Endodermal cell (in vitro differentiated cells): Measurements from ENCODE around the gene FARP2. TPM values are rescaled to one million over a fixed set of nuclear protein-coding genes. Genes with fewer than 3 reads are reported as not detected.

Experiments
- DNase-seq: peaks from one replicate; pipeline ENCODE4 v3.0.0-alpha.2; 2017
- H3K27ac ChIP-seq: 2 replicates; pipeline ENCODE4 v1.5.1; 2013; ENCODE audit warnings: mild to moderate bottlenecking, low read depth, low read length, moderate library complexity
- H3K27me3 ChIP-seq: 2 replicates; pipeline ENCODE4 v1.6.1; 2013; ENCODE audit warnings: mild to moderate bottlenecking, low read length, moderate library complexity; ENCODE audit not compliant: insufficient read depth, control insufficient read depth, poor library complexity, severe bottlenecking
- H3K36me3 ChIP-seq: 2 replicates; pipeline ENCODE4 v1.7.0; 2013; ENCODE audit warnings: mild to moderate bottlenecking, low read length, moderate library complexity; ENCODE audit not compliant: control insufficient read depth, insufficient read depth
- H3K4me1 ChIP-seq: one replicate; pipeline ENCODE4 v1.7.0; 2013; ENCODE audit warnings: low read length; ENCODE audit not compliant: control insufficient read depth, insufficient read depth
- H3K4me3 ChIP-seq: 2 replicates; pipeline ENCODE4 v1.5.1; 2013; ENCODE audit warnings: mild to moderate bottlenecking, low read length, moderate library complexity
- H3K9ac ChIP-seq: 2 replicates; pipeline ENCODE4 v1.6.1; 2013; ENCODE audit warnings: mild to moderate bottlenecking, low read length, moderate library complexity; ENCODE audit not compliant: poor library complexity, severe bottlenecking; ENCODE audit errors: extremely low read depth
- H3K9me3 ChIP-seq: 2 replicates; pipeline ENCODE4 v1.6.1; 2013; ENCODE audit warnings: mild to moderate bottlenecking, low read length, moderate library complexity; ENCODE audit not compliant: control insufficient read depth
- H3K27ac Mint-ChIP-seq: 2 replicates; pipeline ENCODE4 v1.8.0; 2020; ENCODE audit warnings: mixed read lengths
- H3K27me3 Mint-ChIP-seq: 2 replicates; pipeline ENCODE4 v1.8.0; 2021; ENCODE audit warnings: mild to moderate bottlenecking, mixed read lengths; ENCODE audit not compliant: insufficient read depth
- H3K36me3 Mint-ChIP-seq: 2 replicates; pipeline ENCODE4 v1.8.0; 2020; ENCODE audit warnings: low read depth, mixed read lengths
- H3K4me1 Mint-ChIP-seq: 2 replicates; pipeline ENCODE4 v1.8.0; 2020; ENCODE audit warnings: mixed read lengths
- H3K4me3 Mint-ChIP-seq: 2 replicates; pipeline ENCODE4 v1.8.0; 2020; ENCODE audit warnings: mild to moderate bottlenecking, moderate library complexity, mixed read lengths
- H3K9me3 Mint-ChIP-seq: 2 replicates; pipeline ENCODE4 v1.8.0; 2020; ENCODE audit warnings: mild to moderate bottlenecking, mixed read lengths
- CTCF ChIP-seq: fragments of 200-600 bp; sonication (generic); conservative IDR thresholded peaks from 2 replicates; pipeline ENCODE4 v1.5.0; 2021; ENCODE audit warnings: antibody characterized with exemption, mild to moderate bottlenecking
- WGBS, 2 experiments: methylation state at CpG; one replicate each; pipeline versions ENCODE4 v1.1.5 to v1.1.7; 2013; ENCODE audit warnings: missing lambda C conversion rate in 2 of 2, mixed read lengths in 1 of 2; ENCODE audit not compliant: insufficient coverage in 1 of 2, insufficient read length in 1 of 2; 5-methylcytosine and 5-hydroxymethylcytosine counted together
- total RNA-seq, 2 donors: library from RNA; stranded (reverse); fragmentation: NEBNext Ultra II Directional in 1 of 2; extraction: Animal tissue kit (Norgen Biotek cat#: 25700) in 1 of 2; gene quantifications; 2 replicates in 1 of 2; 3 replicates in 1 of 2; pipeline ENCODE4 v1.2.1, GENCODE V29; 2021

The FARP2 gene
- total RNA-seq, 2 donors from 2014 or later, result 36.4 to 51.4 TPM

- Histone ChIP-seq H3K27me3 (no peaks in the 10 kb centered on the region), H3K9ac (no peak overlapping the region), H3K4me3 (no peak overlapping the region), H3K27ac (no peak overlapping the region), H3K4me1 (no peaks in the 10 kb centered on the region), H3K36me3 (peaks cover 33% of the 10 kb centered on the region), H3K9me3 (no peaks in the 10 kb centered on the region)
- H3K36me3 Mint-ChIP-seq, result peaks cover 25% of the 10 kb centered on the region
- no peaks in the 10 kb centered on the region for H3K9me3 Mint-ChIP-seq
- H3K4me3 Mint-ChIP-seq, result no peak overlapping the region
- no peak for DNase-seq
- 95 to 100% methylated on average over 2 of the region's 2 CpGs for WGBS, 2 experiments
- H3K27me3 Mint-ChIP-seq, result no peaks in the 10 kb centered on the region
- H3K4me1 Mint-ChIP-seq, result no peaks in the 10 kb centered on the region
- no peak for TF ChIP-seq CTCF
- H3K27ac Mint-ChIP-seq, result peak overlapping the region; percentile 33
Measured at GRCh38 chr2:241376808-241377207, 20.7 kb downstream of the FARP2 start.

GRCh38 chr2:241378816-241379215, 22.7 kb downstream of the FARP2 start:
- H3K9ac ChIP-seq, result no peak overlapping the region
- H3K27ac ChIP-seq, result no peak overlapping the region
- 98% methylated on average over 2 of the region's 2 CpGs; no CpG with 5 or more reads in 1 of the 2 experiments for WGBS, 2 experiments
- H3K36me3 ChIP-seq, result peaks cover 43% of the 10 kb centered on the region
- no peak overlapping the region for H3K27ac Mint-ChIP-seq
- no peak overlapping the region for H3K4me3 Mint-ChIP-seq
- H3K4me1 Mint-ChIP-seq, result no peaks in the 10 kb centered on the region
- no peak overlapping the region for H3K4me3 ChIP-seq
- peaks cover 36% of the 10 kb centered on the region for H3K36me3 Mint-ChIP-seq
- H3K4me1 ChIP-seq, result no peaks in the 10 kb centered on the region
- no peak for TF ChIP-seq CTCF
- no peaks in the 10 kb centered on the region for H3K9me3 ChIP-seq
- H3K9me3 Mint-ChIP-seq, result no peaks in the 10 kb centered on the region
- H3K27me3 Mint-ChIP-seq, result no peaks in the 10 kb centered on the region
- no peak for DNase-seq
- no peaks in the 10 kb centered on the region for H3K27me3 ChIP-seq

GRCh38 chr2:241379481-241380480, 23.7 kb downstream of the FARP2 start:
- Mint-ChIP-seq H3K36me3 (peaks cover 30% of the 10 kb centered on the region), H3K27ac (no peak overlapping the region), H3K4me1 (no peaks in the 10 kb centered on the region), H3K27me3 (no peaks in the 10 kb centered on the region), H3K4me3 (no peak overlapping the region), H3K9me3 (no peaks in the 10 kb centered on the region)
- H3K9ac ChIP-seq, result no peak overlapping the region
- WGBS, 2 experiments, result 94 to 100% methylated on average over 7 to 9 of the region's 9 CpGs
- H3K4me3 ChIP-seq, result no peak overlapping the region
- H3K9me3 ChIP-seq, result no peaks in the 10 kb centered on the region
- H3K27me3 ChIP-seq, result no peaks in the 10 kb centered on the region
- TF ChIP-seq CTCF, result no peak
- no peak overlapping the region for H3K27ac ChIP-seq
- no peak for DNase-seq
- peaks cover 37% of the 10 kb centered on the region for H3K36me3 ChIP-seq
- no peaks in the 10 kb centered on the region for H3K4me1 ChIP-seq
